HFFc6 (cell line): Measurements from ENCODE around the gene MSI2. TPM values are rescaled to one million over a fixed set of nuclear protein-coding genes. Genes with fewer than 3 reads are reported as not detected.

ENCODE experiments used
- DNase-seq: peaks from one replicate; pipeline ENCODE4 v3.0.0-alpha.2; 2018
- H3K27ac Mint-ChIP-seq: 2 replicates; pipeline ENCODE4 v1.8.0; 2020; ENCODE audit warnings: mild to moderate bottlenecking, mixed read lengths
- H3K27me3 Mint-ChIP-seq: 2 replicates; pipeline ENCODE4 v1.8.0; 2021; ENCODE audit warnings: mild to moderate bottlenecking, moderate library complexity, mixed read lengths; ENCODE audit not compliant: insufficient read depth
- H3K36me3 Mint-ChIP-seq: 2 replicates; pipeline ENCODE4 v1.8.0; 2021; ENCODE audit warnings: low read depth, mixed read lengths
- H3K4me1 Mint-ChIP-seq: 2 replicates; pipeline ENCODE4 v1.8.0; 2020; ENCODE audit warnings: low read depth, mixed read lengths
- H3K4me3 Mint-ChIP-seq: 2 replicates; pipeline ENCODE4 v1.8.0; 2020; ENCODE audit warnings: mild to moderate bottlenecking, moderate library complexity, mixed read lengths
- H3K9me3 Mint-ChIP-seq: 2 replicates; pipeline ENCODE4 v1.8.0; 2020; ENCODE audit warnings: mild to moderate bottlenecking, mixed read lengths
- CTCF ChIP-seq: fragments of 200-600 bp; sonication (generic); IDR thresholded peaks from 2 replicates; pipeline ENCODE4 v1.5.0; 2021; ENCODE audit warnings: antibody characterized with exemption, mild to moderate bottlenecking
- total RNA-seq, 6 experiments: library from RNA; stranded (reverse); fragmentation: NEBNext Ultra II Directional; extraction: Animal tissue kit (Norgen Biotek cat#: 25700); gene quantifications; 2 replicates in 1 of 6; 3 replicates in 5 of 6; pipeline ENCODE4 v1.2.3, GENCODE V29; 2021

Gene MSI2
- total RNA-seq, 6 experiments from 2014 or later: 53.5 to 71.7 (median 55.0) TPM

GRCh38 chr17:57395721-57396321, 139.5 kb downstream of the MSI2 start:
- H3K4me3 Mint-ChIP-seq: no peak overlapping the region
- no peak for TF ChIP-seq CTCF

GRCh38 chr17:57396511-57396921, 140.2 kb downstream of the MSI2 start:
- Mint-ChIP-seq H3K27me3 (no peaks in the 10 kb centered on the region; the same call in 1 of the 2 replicates), H3K36me3 (peaks cover 24% of the 10 kb centered on the region), H3K4me3 (no peak overlapping the region), H3K9me3 (peaks cover 9% of the 10 kb centered on the region; the same call in 1 of the 2 replicates), H3K27ac (no peak overlapping the region), H3K4me1 (peaks cover 20% of the 10 kb centered on the region)
- TF ChIP-seq CTCF: no peak
- DNase-seq: no peak

More at GRCh38 chr17:57395721-57396321, 139.5 kb downstream of the MSI2 start:
- peaks cover 13% of the 10 kb centered on the region for H3K4me1 Mint-ChIP-seq
- peaks cover 24% of the 10 kb centered on the region for H3K36me3 Mint-ChIP-seq
- H3K9me3 Mint-ChIP-seq: peaks cover 9% of the 10 kb centered on the region; the same call in 1 of the 2 replicates
- no peak overlapping the region for H3K27ac Mint-ChIP-seq
- no peak for DNase-seq
- no peaks in the 10 kb centered on the region; the same call in 1 of the 2 replicates for H3K27me3 Mint-ChIP-seq

- Mint-ChIP-seq H3K27me3 (no peaks in the 10 kb centered on the region; the same call in 1 of the 2 replicates), H3K9me3 (peaks cover 9% of the 10 kb centered on the region; the same call in 1 of the 2 replicates), H3K4me3 (no peak overlapping the region), H3K27ac (no peak overlapping the region), H3K36me3 (peaks cover 23% of the 10 kb centered on the region), H3K4me1 (peaks cover 23% of the 10 kb centered on the region)
- TF ChIP-seq CTCF: no peak
- DNase-seq: no peak
Measured at GRCh38 chr17:57397402-57397801, 141.1 kb downstream of the MSI2 start.

GRCh38 chr17:57399690-57400089, 143.4 kb downstream of the MSI2 start:
- Mint-ChIP-seq H3K27ac (no peak overlapping the region), H3K4me1 (peaks cover 23% of the 10 kb centered on the region), H3K4me3 (no peak overlapping the region), H3K9me3 (no peaks in the 10 kb centered on the region), H3K36me3 (peaks cover 5% of the 10 kb centered on the region; the same call in 1 of the 2 replicates), H3K27me3 (no peaks in the 10 kb centered on the region; the same call in 1 of the 2 replicates)
- no peak for DNase-seq
- TF ChIP-seq CTCF: no peak

- Mint-ChIP-seq H3K9me3 (no peaks in the 10 kb centered on the region), H3K27ac (no peak overlapping the region), H3K36me3 (no peaks in the 10 kb centered on the region), H3K4me1 (peaks cover 30% of the 10 kb centered on the region), H3K4me3 (no peak overlapping the region), H3K27me3 (no peaks in the 10 kb centered on the region; the same call in 1 of the 2 replicates)
- no peak for DNase-seq
- no peak for TF ChIP-seq CTCF
Measured at GRCh38 chr17:57400648-57401047, 144.3 kb downstream of the MSI2 start.
